ENCODE data around the gene MCC.

MCC gene

GRCh38 chr5:113214606-113215323, 273.5 kb downstream of the MCC start:
- Histone ChIP-seq H4K91ac (ENCODE audit: low read depth, low read length) (no peak overlapping the region), H2AFZ (ENCODE audit: insufficient read depth, low read length, poor library complexity) (no peak overlapping the region), H3K18ac (ENCODE audit: low read length) (no peak overlapping the region), H3K4me2 (ENCODE audit: low read length) (no peak overlapping the region), H2AK5ac (ENCODE audit: low read length) (no peak overlapping the region), H2BK12ac (ENCODE audit: low read length) (no peak overlapping the region), H3K36me3 (ENCODE audit: control insufficient read depth in 1 of 2, insufficient read depth in 2 of 2, low read length in 2 of 2) (no peaks in the 10 kb centered on the region), H2BK120ac (ENCODE audit: insufficient read depth, low read length, poor library complexity) (no peak overlapping the region), H3K9me3 (ENCODE audit: insufficient read depth, low read depth, low read length) (no peaks in the 10 kb centered on the region), H3K79me2 (ENCODE audit: control insufficient read depth, insufficient read depth, low read length, poor library complexity) (no peaks in the 10 kb centered on the region), H4K8ac (ENCODE audit: low read depth, low read length) (no peak overlapping the region), H3K27ac (ENCODE audit: low read depth, low read length) (no peak overlapping the region), H4K12ac (ENCODE audit: low read depth, low read length) (no peak overlapping the region), H3K4ac (ENCODE audit: low read depth, low read length) (no peak overlapping the region), H3K4me1 (ENCODE audit: control insufficient read depth in 1 of 2, insufficient read depth in 2 of 2, low read length in 2 of 2) (peaks cover 9 to 12% of the 10 kb centered on the region in 2 experiments), H3K27me3 (ENCODE audit: insufficient read depth, low read length) (no peaks in the 10 kb centered on the region), H2BK5ac (ENCODE audit: low read depth, low read length, poor library complexity) (no peak overlapping the region), H3K9ac (ENCODE audit: low read length) (no peak overlapping the region), H3K14ac (ENCODE audit: low read length) (no peak overlapping the region), H3K79me1 (ENCODE audit: low read length) (peaks cover 2% of the 10 kb centered on the region), H3K4me3 (ENCODE audit: low read depth, low read length) (no peak overlapping the region), H3K23ac (ENCODE audit: low read length) (no peak overlapping the region)
- no CpG with 5 or more reads among the region's 1 CpG for WGBS (ENCODE audit: extremely low coverage, insufficient coverage, insufficient read length)
- no peak for DNase-seq

GRCh38 chr5:113213551-113214425, 274.5 kb downstream of the MCC start:
- no peak overlapping the region for H3K4me3 ChIP-seq (ENCODE audit: low read depth, low read length)
- H3K14ac ChIP-seq (ENCODE audit: low read length), result no peak overlapping the region
- H4K12ac ChIP-seq (ENCODE audit: low read depth, low read length), result no peak overlapping the region
- no peak overlapping the region for H3K9ac ChIP-seq (ENCODE audit: low read length)
- peaks cover 9 to 12% of the 10 kb centered on the region in 2 experiments for H3K4me1 ChIP-seq (ENCODE audit: control insufficient read depth in 1 of 2, insufficient read depth in 2 of 2, low read length in 2 of 2)
- no peaks in the 10 kb centered on the region for H3K36me3 ChIP-seq (ENCODE audit: control insufficient read depth in 1 of 2, insufficient read depth in 2 of 2, low read length in 2 of 2)
- H3K79me2 ChIP-seq (ENCODE audit: control insufficient read depth, insufficient read depth, low read length, poor library complexity), result no peaks in the 10 kb centered on the region
- no peaks in the 10 kb centered on the region for H3K9me3 ChIP-seq (ENCODE audit: insufficient read depth, low read depth, low read length)
- no peak overlapping the region for H3K4ac ChIP-seq (ENCODE audit: low read depth, low read length)
- no peak overlapping the region for H3K27ac ChIP-seq (ENCODE audit: low read depth, low read length)
- no peak for DNase-seq
- H4K91ac ChIP-seq (ENCODE audit: low read depth, low read length), result no peak overlapping the region
- no peak overlapping the region for H3K23ac ChIP-seq (ENCODE audit: low read length)
- H4K8ac ChIP-seq (ENCODE audit: low read depth, low read length), result no peak overlapping the region
- WGBS (ENCODE audit: extremely low coverage, insufficient coverage, insufficient read length), result no CpG with 5 or more reads among the region's 14 CpGs
- no peak overlapping the region for H2AK5ac ChIP-seq (ENCODE audit: low read length)
- H3K4me2 ChIP-seq (ENCODE audit: low read length), result no peak overlapping the region
- no peak overlapping the region for H3K18ac ChIP-seq (ENCODE audit: low read length)
- H2BK12ac ChIP-seq (ENCODE audit: low read length), result no peak overlapping the region
- H2AFZ ChIP-seq (ENCODE audit: insufficient read depth, low read length, poor library complexity), result no peak overlapping the region
- no peaks in the 10 kb centered on the region for H3K27me3 ChIP-seq (ENCODE audit: insufficient read depth, low read length)
- H2BK120ac ChIP-seq (ENCODE audit: insufficient read depth, low read length, poor library complexity), result no peak overlapping the region
- peaks cover 2% of the 10 kb centered on the region for H3K79me1 ChIP-seq (ENCODE audit: low read length)
- H2BK5ac ChIP-seq (ENCODE audit: low read depth, low read length, poor library complexity), result no peak overlapping the region

- Histone ChIP-seq H3K14ac (ENCODE audit: low read length) (no peak overlapping the region), H3K27ac (ENCODE audit: low read depth, low read length) (no peak overlapping the region), H2AK5ac (ENCODE audit: low read length) (no peak overlapping the region), H2BK5ac (ENCODE audit: low read depth, low read length, poor library complexity) (no peak overlapping the region), H3K27me3 (ENCODE audit: insufficient read depth, low read length) (no peaks in the 10 kb centered on the region), H3K36me3 (ENCODE audit: control insufficient read depth in 1 of 2, insufficient read depth in 2 of 2, low read length in 2 of 2) (no peaks in the 10 kb centered on the region), H3K4me2 (ENCODE audit: low read length) (no peak overlapping the region), H2AFZ (ENCODE audit: insufficient read depth, low read length, poor library complexity) (no peak overlapping the region), H3K9ac (ENCODE audit: low read length) (no peak overlapping the region), H4K91ac (ENCODE audit: low read depth, low read length) (no peak overlapping the region), H3K23ac (ENCODE audit: low read length) (no peak overlapping the region), H3K79me1 (ENCODE audit: low read length) (no peaks in the 10 kb centered on the region), H2BK120ac (ENCODE audit: insufficient read depth, low read length, poor library complexity) (no peak overlapping the region), H4K8ac (ENCODE audit: low read depth, low read length) (no peak overlapping the region), H2BK12ac (ENCODE audit: low read length) (no peak overlapping the region), H4K12ac (ENCODE audit: low read depth, low read length) (no peak overlapping the region), H3K79me2 (ENCODE audit: control insufficient read depth, insufficient read depth, low read length, poor library complexity) (no peaks in the 10 kb centered on the region), H3K9me3 (ENCODE audit: insufficient read depth, low read depth, low read length) (no peaks in the 10 kb centered on the region), H3K4ac (ENCODE audit: low read depth, low read length) (no peak overlapping the region), H3K4me3 (ENCODE audit: low read depth, low read length) (no peak overlapping the region), H3K18ac (ENCODE audit: low read length) (no peak overlapping the region), H3K4me1 (ENCODE audit: control insufficient read depth in 1 of 2, insufficient read depth in 2 of 2, low read length in 2 of 2) (peaks cover 2 to 7% of the 10 kb centered on the region in 2 experiments)
- peak in 1 of 2 donors; percentile 18 for DNase-seq
- no CpG with 5 or more reads among the region's 5 CpGs for WGBS (ENCODE audit: extremely low coverage, insufficient coverage, insufficient read length)
Observed at GRCh38 chr5:113212244-113212920, 275.9 kb downstream of the MCC start.

GRCh38 chr5:113209498-113209897, 278.8 kb downstream of the MCC start:
- Histone ChIP-seq H3K27ac (ENCODE audit: low read depth, low read length) (no peak overlapping the region), H3K36me3 (ENCODE audit: control insufficient read depth in 1 of 2, insufficient read depth in 2 of 2, low read length in 2 of 2) (no peaks in the 10 kb centered on the region), H3K9me3 (ENCODE audit: insufficient read depth, low read depth, low read length) (no peaks in the 10 kb centered on the region), H2BK12ac (ENCODE audit: low read length) (no peak overlapping the region), H3K27me3 (ENCODE audit: insufficient read depth, low read length) (no peaks in the 10 kb centered on the region), H3K9ac (ENCODE audit: low read length) (no peak overlapping the region), H2BK120ac (ENCODE audit: insufficient read depth, low read length, poor library complexity) (no peak overlapping the region), H3K14ac (ENCODE audit: low read length) (no peak overlapping the region), H3K4ac (ENCODE audit: low read depth, low read length) (no peak overlapping the region), H3K4me2 (ENCODE audit: low read length) (no peak overlapping the region), H3K18ac (ENCODE audit: low read length) (no peak overlapping the region), H4K91ac (ENCODE audit: low read depth, low read length) (no peak overlapping the region), H3K79me1 (ENCODE audit: low read length) (no peaks in the 10 kb centered on the region), H2BK5ac (ENCODE audit: low read depth, low read length, poor library complexity) (no peak overlapping the region), H2AFZ (ENCODE audit: insufficient read depth, low read length, poor library complexity) (no peak overlapping the region), H2AK5ac (ENCODE audit: low read length) (no peak overlapping the region), H3K23ac (ENCODE audit: low read length) (no peak overlapping the region), H3K4me1 (ENCODE audit: control insufficient read depth in 1 of 2, insufficient read depth in 2 of 2, low read length in 2 of 2) (peaks cover 7 to 11% of the 10 kb centered on the region in 2 experiments), H4K12ac (ENCODE audit: low read depth, low read length) (no peak overlapping the region), H4K8ac (ENCODE audit: low read depth, low read length) (no peak overlapping the region), H3K79me2 (ENCODE audit: control insufficient read depth, insufficient read depth, low read length, poor library complexity) (no peaks in the 10 kb centered on the region), H3K4me3 (ENCODE audit: low read depth, low read length) (no peak overlapping the region)
- WGBS (ENCODE audit: extremely low coverage, insufficient coverage, insufficient read length), result no CpG with 5 or more reads among the region's 4 CpGs
- no peak for DNase-seq
